ENCODE data around the gene CYP2U1. TPM values are rescaled to one million over a fixed set of nuclear protein-coding genes. Genes with fewer than 3 reads are reported as not detected.

Gene CYP2U1
- total and polyA plus RNA-seq, 2 experiments from 2014 or later: 3.2 to 9.9 TPM

- TF ChIP-seq ZNF114 (CRISPR knock-in tag; IDR thresholded peaks at IDR 0.05) (no peak), JUNB (IDR thresholded peaks at IDR 0.05; ENCODE audit: unreplicated experiment) (no peak), CTCF (conservative IDR thresholded peaks at IDR 0.05; ENCODE audit: low read depth in 2 of 2) (no peak), CREB1 (CRISPR knock-in tag; IDR thresholded peaks at IDR 0.05; ENCODE audit: low read depth) (no peak), REST (IDR thresholded peaks at IDR 0.05; ENCODE audit: unreplicated experiment) (no peak), ZNF331 (CRISPR knock-in tag; IDR thresholded peaks at IDR 0.05; ENCODE audit: low read depth) (no peak), EZH2phosphoT487 (IDR thresholded peaks at IDR 0.05; ENCODE audit: unreplicated experiment) (no peak), EZH2 (IDR thresholded peaks at IDR 0.05; ENCODE audit: low read depth, unreplicated experiment) (no peak), ETS1 (IDR thresholded peaks at IDR 0.05) (no peak)
Observed at GRCh38 chr4:108001540-108002135, 70.3 kb downstream of the CYP2U1 start (continued).

Other genes with a start within 250 kb of the CYP2U1 start
- gene PAPSS1, start 211.3 kb upstream of the CYP2U1 start, total RNA-seq (2014; rRNA removed; shearing (Covaris generic)): 79.1 and 85.8 TPM in 2 replicates
- gene PAPSS1, start 211.3 kb upstream of the CYP2U1 start, polyA plus RNA-seq (2016; fragmentation: Nextera tagmentation; extraction: Ambion mirVana): 72.0 and 76.6 TPM in 2 replicates
- gene SGMS2, start 106.6 kb upstream of the CYP2U1 start, total RNA-seq (2014; rRNA removed; shearing (Covaris generic)): 0.35 and 0.43 TPM in 2 replicates
- gene SGMS2, start 106.6 kb upstream of the CYP2U1 start, polyA plus RNA-seq (2016; fragmentation: Nextera tagmentation; extraction: Ambion mirVana): 1.1 and 1.2 TPM in 2 replicates
- 37.7 and 39.1 TPM in 2 replicates for gene HADH, start 58.3 kb downstream of the CYP2U1 start, total RNA-seq (2014; rRNA removed; shearing (Covaris generic))
- 37.9 and 39.2 TPM in 2 replicates for gene HADH, start 58.3 kb downstream of the CYP2U1 start, polyA plus RNA-seq (2016; fragmentation: Nextera tagmentation; extraction: Ambion mirVana)
- gene LEF1, start 237.4 kb downstream of the CYP2U1 start, total RNA-seq (2014; rRNA removed; shearing (Covaris generic)): 0.23 and 0.73 TPM in 2 replicates
- gene LEF1, start 237.4 kb downstream of the CYP2U1 start, polyA plus RNA-seq (2016; fragmentation: Nextera tagmentation; extraction: Ambion mirVana): 0.50 and 1.0 TPM in 2 replicates